ENCODE measurements around the gene VTI1A.
"Not testable (repeated sequence)": the region's sequence is repeated elsewhere in the genome, so short reads cannot be mapped to it uniquely, and the experiment has no call there.

Gene VTI1A

GRCh38 chr10:112446855-112447619 lies at the start of gene VTI1A, which contains the start of gene ZDHHC6:
Gene VTI1A (plus strand): TSS chr10:112447215. CDS start chr10:112447374, 159 bp downstream.
Gene ZDHHC6 (minus strand): TSS chr10:112446914. CDS start chr10:112445436, 1,478 bp downstream.
- peak; percentile 61 for DNase-seq

DNA sequence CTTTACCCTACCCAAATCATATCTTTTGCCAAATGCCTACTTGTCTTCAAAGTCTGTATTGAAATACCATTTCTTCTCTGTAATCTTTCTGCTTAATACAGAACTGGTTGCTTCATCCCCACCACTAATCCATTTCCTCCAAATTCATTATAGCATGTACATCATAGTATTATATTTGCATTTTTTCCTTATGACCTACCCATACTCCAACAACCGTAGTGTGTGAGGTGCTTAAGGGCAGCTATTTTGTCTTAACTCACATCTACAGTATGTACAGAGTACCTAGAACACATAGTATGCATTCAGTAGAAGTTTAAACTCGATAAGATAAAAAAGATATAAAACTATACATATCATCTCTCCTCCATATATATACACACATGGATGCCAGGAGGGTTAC lies 49.4 kb upstream of the VTI1A start:
- DNase-seq: no peak

DNA sequence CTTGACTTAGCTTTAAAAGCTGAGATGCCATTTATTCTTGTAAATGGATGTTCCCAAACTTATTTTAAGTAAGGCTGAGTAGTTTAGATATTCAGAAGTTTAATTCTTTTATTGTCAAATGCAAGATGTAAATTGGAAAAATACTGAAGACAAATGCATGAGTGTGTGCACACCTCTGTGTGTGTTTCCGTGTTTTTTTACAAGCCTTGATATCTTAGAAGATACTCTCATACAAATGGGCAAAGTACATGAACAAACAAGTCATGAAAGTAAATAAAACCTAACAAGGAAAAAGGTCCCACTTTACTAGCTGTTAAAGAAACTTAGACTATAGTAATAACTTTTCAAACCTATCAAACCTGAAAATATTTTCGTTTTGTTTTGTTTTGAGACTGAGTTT lies 44.1 kb upstream of the VTI1A start:
- DNase-seq: no peak

DNA sequence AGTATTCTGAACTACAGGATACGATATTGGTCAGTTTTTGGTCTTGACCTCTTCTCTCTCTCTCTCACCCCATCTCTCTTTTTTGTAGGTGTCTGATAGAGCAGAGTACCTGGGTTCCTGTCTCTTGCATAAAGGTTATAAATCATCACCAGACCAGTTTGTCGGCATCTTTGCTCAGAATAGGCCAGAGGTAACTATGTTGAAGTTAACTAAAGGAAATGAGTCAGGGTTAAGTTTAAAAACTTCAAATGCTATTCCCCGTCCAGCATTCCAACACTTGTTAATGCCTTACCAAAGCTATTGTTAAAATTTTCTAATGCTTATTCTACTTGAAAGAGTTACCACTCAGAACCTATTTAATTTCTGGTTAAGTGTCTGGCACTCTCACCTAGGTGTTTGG lies 42.4 kb upstream of the VTI1A start:
- no peak for DNase-seq

DNA sequence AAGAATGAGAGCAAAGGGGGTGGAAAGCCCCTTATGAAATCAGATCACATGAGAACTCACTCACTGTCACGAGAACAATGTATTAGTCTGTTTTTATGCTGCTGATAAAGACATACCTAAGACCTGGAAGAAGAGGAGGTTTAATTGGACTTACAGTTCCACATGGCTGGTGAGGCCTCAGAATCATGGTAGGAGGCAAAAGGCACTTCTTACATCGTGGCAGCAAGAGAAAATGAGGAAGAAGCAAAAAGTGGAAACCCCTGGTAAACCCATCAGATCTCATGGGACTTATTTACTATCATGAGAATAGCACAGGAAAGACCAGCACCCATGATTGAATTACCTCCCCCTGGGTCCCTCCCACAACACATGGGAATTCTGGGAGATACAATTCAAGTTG lies 40.2 kb upstream of the VTI1A start:
- DNase-seq: not testable (repeated sequence)

- no peak for DNase-seq
Measured at GRCh38 chr10:112407696-112408095, 39.3 kb upstream of the VTI1A start.

GRCh38 chr10:112409299-112409698 lies 37.7 kb upstream of the VTI1A start:
- no peak for DNase-seq

DNA sequence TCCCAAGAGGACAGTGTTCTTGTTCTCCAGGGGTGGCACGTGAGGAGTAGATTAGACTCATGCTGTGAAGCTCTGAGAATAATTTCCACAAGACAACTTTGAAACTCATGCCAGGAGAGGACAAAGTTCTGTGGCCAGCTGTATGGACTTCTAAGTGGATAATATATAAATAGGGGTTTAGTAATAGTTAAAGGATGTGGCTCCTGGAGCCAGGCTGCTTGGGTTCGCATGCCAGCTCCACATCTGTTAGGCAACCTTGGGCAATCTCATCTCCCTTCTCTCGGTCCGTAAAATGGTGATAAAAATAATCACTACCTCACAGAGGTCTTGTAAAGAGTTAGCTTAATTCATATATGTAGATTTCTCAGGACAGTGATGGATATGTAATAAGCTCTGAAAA lies 37.3 kb upstream of the VTI1A start:
- no peak for DNase-seq

DNA sequence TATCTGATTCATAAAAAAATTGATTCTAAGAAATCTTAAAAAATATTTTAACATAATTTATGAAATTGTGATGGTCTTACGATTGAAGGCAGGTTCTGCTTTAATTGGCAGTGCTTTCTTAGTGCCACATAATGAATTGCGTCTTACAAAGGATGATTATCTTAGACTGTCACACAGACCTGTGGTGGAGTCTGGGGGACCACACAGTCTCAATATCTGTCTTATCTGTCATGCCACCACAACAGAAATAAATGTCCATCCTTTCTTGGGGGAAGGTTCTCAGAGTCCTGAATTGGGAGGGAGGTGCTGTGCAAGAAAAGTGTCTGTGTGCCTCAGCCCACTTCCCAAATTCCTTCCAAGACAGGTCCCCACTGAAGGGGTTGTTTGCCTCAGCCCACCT lies 34.3 kb upstream of the VTI1A start:
- DNase-seq: no peak

DNA sequence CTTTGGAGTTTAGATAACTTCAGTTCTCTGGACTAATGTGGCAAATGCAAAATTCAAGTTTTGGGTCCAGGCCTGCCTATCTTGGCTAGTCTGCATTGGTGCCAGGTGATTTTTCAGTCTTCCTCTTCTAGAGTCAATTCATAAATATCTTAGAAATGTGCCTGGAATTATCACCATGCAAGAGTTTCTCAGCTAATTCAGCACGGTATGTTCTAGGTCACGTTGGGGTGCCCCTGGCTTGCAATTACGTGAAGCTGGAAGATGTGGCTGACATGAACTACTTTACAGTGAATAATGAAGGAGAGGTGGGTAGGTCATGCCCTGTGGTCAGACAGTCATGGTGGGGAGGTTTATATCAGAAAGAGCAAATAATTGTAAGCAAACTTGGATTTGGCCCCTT lies 25.3 kb upstream of the VTI1A start:
- DNase-seq: no peak

DNA sequence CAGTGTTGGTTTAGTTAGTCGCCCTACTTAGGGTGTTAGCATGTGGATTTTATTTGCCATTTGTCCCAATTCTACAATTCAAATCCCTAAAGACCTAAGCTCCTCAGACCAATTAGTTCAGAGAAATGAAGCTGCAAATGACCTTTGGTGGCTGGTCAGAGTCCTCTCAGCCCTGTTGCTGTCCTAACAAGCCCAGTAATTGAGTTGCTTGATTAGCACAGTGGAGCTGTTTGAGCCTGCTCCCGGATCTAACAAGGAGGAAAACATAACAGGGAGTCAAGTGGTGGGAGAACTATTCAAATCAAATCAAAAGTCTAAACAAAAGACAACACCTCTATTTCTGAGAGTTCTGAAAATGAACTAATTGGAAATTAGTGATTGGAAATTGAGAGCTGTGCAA lies 22.4 kb upstream of the VTI1A start:
- DNase-seq: no peak

- DNase-seq: no peak
Measured at GRCh38 chr10:112426111-112426510, 20.9 kb upstream of the VTI1A start.

GRCh38 chr10:112429147-112429546 lies 17.9 kb upstream of the VTI1A start:
- no peak for DNase-seq

DNA sequence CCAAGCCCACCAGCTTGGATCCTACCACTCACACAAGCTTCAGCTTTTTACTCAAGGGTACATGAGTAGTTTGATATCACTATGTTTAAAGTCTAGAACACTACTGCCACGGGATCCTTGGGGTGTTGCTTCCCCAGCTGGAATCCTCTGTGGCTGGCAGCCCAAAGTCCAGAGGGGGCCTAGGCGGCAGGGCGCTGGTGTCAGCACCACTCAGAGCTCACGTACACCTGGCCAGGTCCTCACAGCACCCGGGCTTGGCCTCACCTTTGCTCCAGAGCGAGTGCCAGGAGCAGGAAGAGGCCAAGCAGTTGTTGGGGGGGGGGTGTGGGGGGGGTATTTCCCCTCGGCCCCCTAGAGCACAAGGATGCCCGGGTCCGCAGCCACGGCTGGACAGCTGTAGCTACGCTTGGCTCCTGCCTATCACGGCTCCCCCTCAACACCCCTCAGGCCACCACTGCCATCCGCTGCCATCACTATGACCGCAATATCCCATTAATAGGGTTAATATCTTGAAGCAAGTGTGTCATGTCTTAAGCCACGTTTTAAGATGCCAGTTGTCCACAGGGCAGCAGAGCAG lies 17.3 kb upstream of the VTI1A start:
- no peak for DNase-seq

GRCh38 chr10:112433136-112433535 lies 13.9 kb upstream of the VTI1A start:
- DNase-seq: no peak

DNA sequence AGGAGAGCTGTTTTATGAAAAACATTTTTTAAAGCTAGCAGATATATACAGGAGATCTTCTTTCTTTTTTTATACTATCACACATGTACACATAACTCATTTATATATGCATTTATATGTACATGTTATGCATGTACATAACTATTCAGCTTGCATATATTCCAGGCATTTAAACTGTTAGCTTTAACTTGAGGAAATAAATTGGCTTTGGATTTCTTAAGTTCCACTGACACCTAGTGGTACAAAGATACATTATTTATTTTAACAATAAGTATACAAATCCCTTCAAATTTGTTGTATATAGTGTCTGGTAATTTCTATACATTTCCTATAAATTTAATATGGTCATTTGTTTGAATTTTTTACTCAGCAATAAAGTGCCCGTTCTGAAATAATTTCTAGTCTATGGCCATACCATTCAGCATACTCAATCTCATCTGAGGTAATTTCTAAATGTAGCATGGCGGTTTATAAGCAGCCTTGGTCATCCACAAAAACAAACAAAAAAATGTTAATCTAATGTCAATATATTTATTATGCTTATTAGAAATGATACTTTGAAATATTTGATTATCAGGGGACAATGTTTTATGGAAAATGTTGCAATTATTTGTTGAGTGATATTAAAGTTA lies 11.9 kb upstream of the VTI1A start:
- no peak for DNase-seq

DNA sequence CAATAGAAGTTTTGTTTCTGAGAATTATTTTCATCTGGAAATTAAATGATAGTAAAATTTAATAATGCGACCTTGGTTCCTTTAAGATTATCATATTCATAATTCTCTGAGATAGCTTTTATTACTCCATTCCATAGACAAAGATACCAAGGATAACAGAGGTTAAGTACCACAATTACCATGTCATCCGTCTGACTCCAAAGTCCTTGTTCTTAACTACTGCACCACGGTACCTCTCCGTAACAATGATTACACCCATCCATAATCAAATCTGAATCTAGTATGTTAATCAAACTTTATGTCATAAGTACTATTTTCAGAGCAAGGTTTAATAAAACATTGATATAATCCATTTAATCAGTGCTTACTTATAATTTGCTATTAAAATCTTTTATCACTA lies 8.7 kb upstream of the VTI1A start:
- no peak for DNase-seq

- no peak for DNase-seq
Measured at GRCh38 chr10:112441520-112441919, 5.5 kb upstream of the VTI1A start.

GRCh38 chr10:112442063-112442462 lies 5.0 kb upstream of the VTI1A start:
- no peak for DNase-seq

DNA sequence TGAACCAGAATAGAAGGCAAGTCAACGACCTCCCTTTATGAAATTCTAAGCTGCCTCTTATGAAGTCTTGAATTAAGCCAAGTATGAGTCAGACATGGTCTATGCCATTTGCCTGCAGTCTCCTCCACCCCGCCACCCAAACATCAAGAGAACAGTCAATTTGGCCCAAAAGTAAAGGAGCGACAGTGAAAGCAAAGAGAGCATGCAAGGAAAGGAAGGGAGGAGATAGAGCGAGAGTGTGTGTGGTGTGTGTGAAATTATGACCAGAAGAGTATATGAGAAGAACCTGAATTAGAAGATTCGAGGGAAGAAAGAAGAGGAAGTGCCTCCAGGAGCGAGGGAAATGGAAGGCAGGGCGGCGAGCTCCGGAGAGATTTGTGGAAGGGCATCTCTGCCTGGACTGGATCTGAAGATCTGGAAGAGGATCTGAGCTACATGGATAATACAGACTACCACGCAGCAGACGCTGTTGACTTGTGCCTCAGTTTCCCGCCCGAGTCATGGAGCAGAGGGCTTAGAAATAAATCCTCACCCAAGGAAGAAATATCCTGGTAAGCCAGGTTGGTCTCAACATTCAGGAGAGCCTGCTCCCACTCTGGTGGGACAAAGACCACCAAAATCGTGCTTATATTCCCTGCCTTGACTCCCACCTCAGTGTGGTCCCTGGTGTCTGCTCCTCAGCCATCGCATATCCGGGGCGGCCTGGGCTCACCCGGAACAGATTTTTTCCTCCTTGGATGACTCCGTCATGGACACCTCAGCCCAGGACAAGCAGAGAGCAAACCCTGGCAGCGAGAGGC lies 760 bp upstream of the VTI1A start:
- DNase-seq: no peak

DNA sequence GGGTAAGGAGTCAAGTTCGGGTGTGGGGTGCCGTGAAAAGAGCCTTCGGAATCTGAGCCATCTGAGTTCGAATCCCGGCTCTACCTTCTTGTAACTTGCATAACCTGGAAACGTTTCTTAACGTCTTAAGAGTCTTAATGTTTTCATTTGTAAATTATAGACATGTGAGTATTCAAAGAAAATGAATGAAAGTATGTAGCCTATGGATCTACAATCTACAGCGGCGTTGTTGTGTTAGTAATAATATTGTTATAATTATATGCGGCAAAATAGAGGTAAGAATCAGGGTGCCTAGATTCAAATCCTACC lies 559 bp downstream of the VTI1A start:
- no peak for DNase-seq

DNA sequence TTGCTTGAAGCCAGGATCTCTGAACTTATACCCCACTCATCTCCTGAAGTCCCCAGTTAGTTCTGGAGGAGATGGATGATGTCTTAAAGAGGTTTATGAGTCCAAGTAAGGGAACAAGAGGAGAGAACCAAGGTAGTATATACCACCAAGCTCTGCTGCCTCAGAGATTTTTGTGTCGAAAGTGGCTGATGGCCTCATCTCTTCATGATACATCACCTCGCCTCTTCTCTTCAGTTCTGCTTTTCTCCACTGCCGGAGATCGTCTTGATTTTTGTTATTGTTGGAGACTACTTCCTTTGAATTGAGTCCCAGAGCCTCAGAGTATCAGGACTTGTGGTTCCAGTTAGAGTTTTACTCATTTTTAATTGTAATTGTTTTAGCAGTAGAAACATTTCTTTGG lies 1.9 kb downstream of the VTI1A start:
- DNase-seq: no peak

DNA sequence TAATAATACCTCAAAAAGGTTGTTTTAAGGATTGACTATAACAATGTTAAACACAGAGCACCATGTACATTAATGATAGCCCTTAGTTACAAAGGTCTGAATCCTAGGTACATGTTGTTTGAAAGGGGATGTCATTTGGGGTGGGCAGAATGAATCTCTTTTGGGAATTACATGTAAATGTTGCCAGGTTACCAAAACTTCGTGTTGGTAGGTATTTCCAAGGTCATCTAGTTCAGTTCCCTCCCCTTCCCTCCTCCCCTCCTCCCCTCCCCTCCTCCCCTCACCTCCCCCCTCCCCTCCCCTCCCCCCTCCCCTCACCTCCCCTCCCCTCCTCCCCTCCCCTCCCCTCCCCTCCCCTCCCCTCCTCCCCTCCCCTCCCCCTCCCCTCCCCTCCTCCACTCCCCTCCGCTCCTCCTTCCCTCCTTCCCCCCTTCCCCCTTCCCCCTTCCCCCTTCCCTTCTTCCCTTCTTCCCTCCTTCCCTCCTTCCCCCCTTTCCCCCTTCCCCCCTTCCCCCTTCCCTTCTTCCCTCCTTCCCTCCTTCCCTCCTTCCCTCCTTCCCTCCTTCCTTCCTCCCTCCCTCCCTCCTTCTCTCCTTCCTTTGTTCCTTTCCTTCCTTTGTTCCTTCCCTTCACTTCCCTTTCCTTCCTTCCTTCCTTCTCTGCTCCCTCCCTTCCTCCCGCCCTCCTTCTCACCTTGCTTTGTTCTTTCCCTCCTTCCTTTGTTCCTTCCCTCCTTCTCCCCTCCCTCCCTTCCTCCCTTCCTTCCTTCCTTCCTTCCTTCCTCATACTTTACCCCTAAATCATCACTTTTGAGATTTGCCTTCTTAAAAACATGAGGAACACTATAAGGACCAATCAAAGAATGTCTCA lies 8.1 kb downstream of the VTI1A start:
- DNase-seq: no peak
